ENCODE results near the gene ABLIM2. TPM values are rescaled to one million over a fixed set of nuclear protein-coding genes. Genes with fewer than 3 reads are reported as not detected.
"Not testable (repeated sequence)": the region's sequence is repeated elsewhere in the genome, so short reads cannot be mapped to it uniquely, and the experiment has no call there.

ABLIM2 gene
- total RNA-seq, 1 experiment from 2014 or later: 2.3 TPM

DNA sequence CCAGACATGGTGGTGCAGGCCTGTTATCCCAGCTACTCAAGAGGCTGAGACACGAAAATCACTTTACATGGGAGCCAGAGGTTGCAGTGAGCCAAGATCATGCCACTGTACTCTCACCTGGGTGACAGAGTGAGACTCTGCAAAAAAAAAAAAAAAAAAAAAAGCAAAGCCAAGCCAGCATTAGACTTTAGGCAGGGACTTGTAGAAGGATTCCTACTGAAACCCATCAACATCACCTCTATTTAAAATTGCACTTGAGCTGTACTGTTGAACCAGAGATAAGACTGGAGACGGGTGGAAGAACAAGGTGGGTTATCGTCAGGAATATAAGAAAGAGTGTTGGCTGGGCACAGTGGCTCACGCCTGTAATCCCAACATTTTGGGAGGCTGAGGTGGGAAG lies 203.2 kb downstream of the ABLIM2 start:
- no peak for DNase-seq (ENCODE audit: extremely low read depth, low read depth)

DNA sequence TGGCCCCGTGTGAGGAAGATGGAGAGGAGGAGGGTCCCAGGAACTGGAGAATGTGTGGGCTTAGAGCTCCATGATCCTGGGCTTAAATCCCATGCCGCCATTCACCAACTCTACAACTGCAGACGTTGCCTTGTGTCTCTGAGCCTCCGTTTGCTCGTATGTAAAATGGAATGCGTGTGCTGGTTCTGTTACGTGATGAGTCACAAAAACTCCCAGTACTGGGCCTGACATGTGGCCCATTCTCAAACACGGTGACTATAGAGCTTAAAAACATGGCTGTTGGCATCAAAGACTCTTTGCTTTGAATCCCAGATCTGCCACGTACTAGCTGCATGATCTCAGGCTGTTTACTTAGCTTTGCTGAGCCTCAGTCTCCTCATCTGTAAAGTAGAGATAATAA lies 206.0 kb downstream of the ABLIM2 start:
- no peak for DNase-seq (ENCODE audit: extremely low read depth, low read depth)

DNA sequence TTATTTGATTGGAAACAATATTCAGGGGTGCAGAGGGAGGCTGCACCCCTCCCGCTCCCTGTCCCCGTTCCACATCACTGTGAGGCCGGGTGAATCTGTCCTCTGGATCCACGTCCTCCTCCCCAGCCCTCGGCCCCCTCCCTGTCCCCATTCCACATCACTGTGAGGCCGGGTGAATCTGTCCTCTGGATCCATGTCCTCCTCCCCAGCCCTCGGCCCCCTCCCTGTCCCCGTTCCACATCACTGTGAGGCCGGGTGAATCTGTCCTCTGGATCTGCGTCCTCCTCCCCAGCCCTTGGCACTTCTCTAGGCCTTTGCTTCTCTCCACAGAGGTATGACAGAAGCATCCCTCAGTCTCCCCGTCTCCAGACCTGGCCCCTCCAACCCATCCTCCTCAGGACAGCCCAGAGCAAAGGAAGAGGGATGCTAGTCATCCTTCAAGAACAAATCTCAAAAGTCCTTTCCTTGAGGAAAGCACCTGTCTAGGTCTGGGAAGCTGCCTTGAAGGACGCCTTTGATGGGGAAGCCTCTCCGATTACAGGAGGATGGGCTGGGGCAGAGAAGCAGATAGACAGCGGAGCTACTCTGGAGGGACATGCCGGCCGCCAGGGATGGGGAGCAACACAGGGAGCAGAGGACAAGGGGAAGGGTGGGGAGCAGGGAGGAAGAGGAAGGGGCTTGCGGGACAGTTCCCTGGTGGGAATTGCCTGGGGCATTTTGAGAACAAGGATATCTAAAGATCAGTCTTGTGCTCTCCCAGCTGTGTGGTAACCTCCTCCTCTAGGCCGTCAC lies 208.1 kb downstream of the ABLIM2 start:
- no peak for DNase-seq (ENCODE audit: extremely low read depth, low read depth)

DNA sequence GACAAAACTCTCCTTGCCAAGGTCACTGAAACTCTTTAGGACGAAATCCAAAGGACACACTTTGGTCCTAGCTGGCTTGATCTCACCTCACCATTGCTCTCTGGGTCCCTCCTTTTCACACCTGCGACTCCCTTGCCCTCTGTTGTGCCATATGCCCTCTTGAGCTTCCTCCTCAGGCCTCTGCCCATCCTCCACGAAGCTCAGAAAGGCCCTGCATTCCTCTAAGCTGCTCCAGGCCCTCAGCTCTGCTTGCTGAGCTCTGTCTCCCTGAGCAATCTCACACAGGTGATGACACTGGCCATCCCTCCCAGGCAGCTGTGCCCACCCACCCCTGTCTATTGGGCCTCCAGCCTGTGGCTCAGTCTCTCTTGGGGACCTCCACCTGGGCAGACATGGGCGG lies 208.9 kb downstream of the ABLIM2 start:
- no peak for DNase-seq (ENCODE audit: extremely low read depth, low read depth)

DNA sequence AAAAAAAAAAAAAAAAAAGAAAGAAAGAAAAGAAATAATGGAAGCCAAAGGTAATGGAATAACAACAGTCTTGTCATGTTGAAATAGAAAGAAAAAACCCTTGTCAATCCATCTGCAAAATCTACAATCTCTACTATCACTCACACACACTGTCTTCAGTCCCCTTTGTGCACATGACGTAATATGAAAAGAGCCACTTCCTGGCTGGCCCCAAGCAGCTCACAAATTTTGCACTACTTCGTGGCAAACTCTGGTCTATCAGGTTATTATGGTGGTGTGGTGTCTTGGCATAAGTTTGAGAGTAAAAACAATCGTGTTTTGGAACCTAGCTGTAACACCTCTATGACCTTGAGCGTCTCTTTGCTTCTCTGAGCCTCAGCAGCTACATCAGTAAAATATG lies 210.7 kb downstream of the ABLIM2 start:
- no peak for DNase-seq (ENCODE audit: extremely low read depth, low read depth)

DNA sequence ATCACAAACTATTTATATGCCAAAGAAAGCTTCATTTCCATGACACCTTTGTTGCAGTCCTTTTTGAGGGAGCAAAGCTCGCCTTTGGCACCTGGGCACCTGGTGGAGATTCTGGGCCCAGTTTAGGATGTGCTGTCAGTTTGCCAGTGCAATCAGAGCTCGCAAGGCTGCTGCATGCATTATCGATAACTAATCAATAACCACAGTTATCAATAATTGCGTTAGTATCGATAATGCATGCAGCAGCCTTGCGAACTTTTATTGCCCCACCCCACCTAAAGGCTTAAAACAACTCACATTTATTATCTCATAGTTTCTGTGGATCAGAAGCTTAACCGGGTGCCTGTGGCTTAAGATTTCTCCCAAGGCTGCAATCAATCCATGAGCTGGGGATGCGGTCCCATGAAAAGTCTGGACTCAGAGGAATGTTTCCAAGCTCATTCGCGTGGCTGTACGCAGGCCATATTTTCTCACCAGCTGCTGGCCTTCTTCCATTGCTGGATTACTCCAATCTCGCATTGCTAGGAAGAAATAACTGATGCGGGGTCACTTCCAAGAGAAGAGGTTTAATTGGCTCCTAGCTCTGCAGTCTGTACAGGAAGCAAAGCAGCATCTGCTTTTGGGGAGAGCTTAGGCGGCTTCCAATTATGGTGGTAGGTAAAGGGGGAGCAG lies 212.8 kb downstream of the ABLIM2 start:
- no peak for DNase-seq (ENCODE audit: extremely low read depth, low read depth)

DNA sequence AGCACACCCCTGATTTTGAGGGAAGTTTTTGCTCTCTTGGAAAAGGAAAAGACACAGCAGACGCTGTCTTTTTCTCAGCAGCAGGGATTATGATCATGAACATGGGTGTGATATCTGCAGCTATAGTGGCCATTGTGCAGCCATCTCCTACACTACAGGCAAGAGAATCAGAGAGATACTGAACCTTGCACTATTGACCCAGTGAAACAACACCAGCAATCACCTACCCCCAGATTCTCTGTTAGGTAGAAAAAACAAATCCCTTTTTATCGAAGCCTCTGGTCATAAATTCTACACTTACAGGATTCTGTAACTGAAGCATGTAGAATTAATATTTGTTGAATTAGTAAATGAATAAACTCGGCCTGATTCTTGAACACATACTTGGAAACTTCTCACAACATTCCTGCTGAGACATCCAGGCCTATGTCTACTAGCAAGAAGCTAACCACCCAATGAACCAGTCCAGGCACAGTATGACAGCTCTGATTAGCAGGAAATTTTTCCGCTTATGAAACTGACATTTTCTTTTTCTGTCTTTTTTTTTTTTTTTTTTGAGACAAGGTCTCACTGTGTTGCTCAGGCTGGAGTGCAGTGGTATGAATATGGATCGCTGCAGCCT lies 213.9 kb downstream of the ABLIM2 start:
- DNase-seq (ENCODE audit: extremely low read depth, low read depth): no peak

DNA sequence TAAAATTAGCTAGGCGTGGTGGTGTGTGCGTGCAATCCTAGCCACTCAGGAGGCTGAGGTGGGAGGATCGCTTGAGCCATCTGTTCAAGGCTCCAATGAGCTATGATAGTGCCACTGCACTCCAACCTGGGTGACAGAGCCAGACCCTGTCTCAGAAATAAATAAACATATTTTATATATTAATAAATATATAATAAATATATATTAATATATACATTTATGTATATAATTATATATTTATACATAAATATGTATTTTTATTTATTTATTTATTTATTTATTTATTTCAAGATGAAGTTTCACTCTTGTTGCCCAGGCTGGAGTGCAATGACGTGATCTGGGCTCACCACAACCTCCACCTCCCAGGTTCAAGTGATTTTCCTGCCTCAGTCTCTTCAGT lies 214.9 kb downstream of the ABLIM2 start:
- not testable (repeated sequence) for DNase-seq (ENCODE audit: extremely low read depth, low read depth)

DNA sequence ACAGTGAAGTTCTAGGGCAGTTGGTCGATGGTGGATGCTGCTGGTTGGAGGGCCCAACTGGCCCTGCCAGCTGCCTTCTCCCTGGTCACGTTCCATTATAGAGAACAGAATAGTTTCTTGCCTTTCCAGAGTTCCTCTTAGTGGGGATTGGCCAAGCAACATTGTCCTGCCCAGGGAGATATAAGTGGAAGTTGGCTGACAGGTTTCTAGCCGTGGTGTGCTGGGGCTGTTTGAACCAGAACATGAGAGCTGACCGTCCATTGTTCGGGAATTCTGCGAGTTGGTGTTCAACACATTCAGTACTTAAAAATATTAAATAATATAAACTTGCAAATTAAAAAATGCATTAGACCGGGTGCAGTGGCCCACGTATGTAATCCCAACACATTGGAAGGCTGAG lies 215.4 kb downstream of the ABLIM2 start:
- DNase-seq (ENCODE audit: extremely low read depth, low read depth): no peak

DNA sequence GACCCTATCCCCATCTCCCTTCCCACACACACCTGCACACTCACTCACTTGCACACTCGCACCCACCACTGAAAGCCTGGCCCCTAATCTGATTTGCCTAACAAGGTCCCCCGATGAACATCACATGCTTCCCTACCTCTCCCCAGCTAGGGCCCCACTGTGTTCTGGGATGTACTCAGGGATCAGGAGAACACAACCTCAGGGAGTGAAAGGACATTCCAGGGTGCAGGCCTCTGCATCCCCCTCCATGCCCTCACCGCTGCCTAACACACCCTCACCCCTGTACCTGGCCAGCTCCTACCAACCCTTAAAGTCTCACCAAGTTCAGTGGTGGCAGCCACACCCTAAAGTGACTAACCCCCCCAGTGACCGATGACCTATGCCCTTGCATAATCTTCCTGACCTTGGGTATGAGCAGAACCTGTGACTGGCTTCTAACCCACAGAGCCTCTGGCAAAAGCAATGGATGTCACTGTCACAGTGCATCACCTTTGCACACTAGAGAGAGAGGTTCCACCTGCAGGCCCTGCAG lies 216.6 kb downstream of the ABLIM2 start:
- no peak for DNase-seq (ENCODE audit: extremely low read depth, low read depth)

DNA sequence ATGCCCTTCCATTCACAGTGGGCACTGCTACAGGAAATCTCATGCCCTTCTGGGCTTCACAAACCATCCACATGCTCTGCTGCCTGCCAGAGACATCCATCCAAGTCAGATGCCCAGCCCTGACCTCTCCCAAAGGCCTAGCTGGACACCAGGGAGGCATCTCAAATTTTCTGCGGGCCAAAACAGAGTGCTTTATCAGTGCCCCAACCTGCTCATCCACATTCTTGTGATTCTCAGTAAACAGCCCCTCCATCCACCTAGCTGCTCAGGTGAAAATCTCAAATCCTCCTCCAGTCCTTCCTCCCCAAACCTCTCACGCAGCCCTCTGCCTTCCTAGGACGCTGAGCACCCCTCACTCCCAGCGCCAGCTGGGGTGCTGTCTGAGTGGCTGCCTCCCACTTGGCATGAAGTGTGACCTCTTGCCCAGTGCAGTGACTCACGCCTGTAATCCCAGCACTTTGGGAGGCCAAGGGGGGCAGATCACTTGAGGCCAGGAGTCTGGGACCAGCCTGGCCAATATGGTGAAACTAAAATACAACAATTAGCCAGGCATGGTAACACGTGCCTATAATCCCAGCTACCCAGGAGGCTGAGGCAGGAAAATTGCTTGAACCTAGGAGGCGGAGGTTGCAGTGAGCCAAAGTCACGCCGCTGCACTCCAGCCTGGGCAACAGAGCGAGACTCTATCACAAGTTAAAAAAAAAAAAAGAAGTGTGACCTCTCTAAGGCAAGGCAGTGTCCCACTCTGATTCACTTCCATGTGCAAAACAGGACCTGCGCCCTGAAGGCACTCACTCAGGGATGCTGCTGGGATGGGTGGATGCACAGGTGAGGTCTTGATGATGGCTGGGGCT lies 217.3 kb downstream of the ABLIM2 start:
- no peak for DNase-seq (ENCODE audit: extremely low read depth, low read depth)

DNA sequence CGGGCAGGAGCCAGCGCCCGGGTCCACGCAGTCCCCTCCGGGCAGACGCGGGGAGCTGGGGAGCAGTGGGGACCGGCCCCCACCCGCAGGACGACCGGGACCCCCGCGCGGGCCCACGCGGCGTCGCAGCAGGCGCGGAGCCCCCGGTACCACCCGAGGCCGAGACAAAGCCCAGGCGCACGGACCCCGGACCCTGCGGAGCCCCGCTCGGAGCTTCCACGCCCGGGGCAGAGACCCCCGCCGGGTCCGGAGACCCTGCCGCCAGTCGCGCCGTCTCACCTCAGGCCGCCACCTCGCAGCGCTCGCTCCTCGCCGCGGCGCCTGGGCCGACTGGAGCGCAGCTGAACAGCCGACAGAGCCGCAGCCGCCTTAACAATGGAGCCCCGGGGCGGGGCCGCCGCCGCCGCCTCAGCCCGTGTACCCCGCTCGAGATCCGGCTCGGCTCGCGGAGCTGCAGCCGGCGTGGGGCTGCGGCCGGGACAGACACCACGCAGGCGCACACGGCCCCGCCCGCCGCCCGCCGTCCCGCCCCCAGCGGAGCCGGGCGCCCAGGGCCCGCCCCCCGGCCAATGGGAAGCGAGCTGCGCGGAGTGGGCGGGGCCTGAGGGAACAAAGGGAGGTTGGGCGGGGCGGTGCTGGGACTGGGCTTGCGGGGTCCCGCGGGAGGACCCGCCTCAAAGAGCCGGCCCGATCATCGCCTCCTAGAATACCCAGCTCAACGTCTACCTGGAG lies 219.1 kb downstream of the ABLIM2 start, which contains the start of gene AFAP1:
Gene AFAP1 (minus strand): TSS at position 485 of the 732 bp plus-strand sequence. CDS start 67,783 bp downstream, outside the sequence.
- peak; percentile 67 for DNase-seq (ENCODE audit: extremely low read depth, low read depth)

DNA sequence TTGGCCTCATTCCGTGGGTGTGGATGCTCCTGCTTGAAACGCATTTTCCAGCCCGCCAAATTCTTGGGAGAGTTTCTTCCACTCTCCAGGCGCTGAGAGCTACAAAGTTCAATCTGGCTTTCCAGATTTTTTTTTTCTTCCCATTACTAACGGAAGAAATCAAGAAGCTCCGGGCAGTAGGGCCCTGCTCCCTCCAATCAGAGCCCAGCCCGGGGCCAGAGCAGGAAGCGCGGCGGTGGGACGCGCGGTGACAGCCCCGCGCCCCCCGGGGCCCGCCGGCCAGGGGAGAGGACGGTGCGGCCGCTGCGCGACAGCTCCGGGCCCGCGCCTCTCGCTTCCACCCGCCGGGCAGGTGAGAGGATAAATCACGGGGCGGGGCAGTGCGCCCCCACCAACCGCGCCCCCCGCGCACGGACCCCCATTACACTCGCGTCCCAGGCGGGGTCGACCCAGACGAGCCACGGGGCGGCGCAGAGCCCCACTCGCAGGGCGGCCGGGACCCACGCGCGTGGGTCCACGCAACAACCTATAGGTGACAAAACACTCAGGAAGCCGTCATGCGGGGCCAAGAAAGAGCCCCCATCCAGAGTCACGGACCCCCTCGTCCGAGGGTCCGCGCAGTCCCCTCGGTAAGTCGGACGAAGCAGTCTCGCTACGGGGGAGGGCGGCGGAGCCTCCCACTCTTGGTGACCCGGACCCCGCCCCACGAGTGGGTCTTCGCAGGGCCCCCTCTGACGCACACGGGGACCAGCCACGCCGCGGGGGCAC lies 219.8 kb downstream of the ABLIM2 start:
- no peak for DNase-seq (ENCODE audit: extremely low read depth, low read depth)

DNA sequence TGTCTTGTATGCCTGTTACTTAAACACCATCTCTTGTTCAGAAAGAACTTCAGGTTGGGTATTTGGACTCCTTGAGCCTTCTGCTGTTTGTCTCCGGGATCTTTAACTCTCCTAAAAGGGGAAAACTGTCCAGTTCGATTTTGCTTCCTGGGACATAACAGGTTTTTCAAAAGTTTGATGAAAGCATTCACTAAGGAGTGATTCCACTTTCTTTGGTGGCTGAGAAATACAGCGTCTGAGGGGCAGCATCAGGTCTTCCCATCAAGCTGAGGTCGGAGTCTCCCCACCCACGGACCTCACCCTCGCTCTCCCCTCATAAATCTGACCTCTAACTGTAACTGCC lies 220.4 kb downstream of the ABLIM2 start:
- DNase-seq (ENCODE audit: extremely low read depth, low read depth): no peak

DNA sequence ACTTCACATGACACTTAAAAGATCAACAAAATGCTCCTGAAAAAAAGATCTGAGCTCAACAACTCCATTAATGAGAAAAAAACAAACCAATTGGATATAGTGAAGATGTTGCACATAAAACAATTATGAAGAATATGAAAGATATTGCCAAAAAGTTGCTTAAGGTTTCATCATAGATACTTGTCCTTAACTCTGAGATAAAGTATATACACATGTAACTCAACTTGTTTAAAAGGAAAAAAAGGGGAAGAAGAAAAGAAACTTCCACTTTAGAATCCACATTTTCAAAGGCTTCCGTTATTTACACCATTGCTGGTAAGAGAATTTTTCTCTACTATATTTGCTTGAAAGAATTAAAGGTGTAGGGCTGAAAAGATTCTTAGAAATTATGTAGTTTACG lies 221.6 kb downstream of the ABLIM2 start:
- DNase-seq (ENCODE audit: extremely low read depth, low read depth): no peak

DNA sequence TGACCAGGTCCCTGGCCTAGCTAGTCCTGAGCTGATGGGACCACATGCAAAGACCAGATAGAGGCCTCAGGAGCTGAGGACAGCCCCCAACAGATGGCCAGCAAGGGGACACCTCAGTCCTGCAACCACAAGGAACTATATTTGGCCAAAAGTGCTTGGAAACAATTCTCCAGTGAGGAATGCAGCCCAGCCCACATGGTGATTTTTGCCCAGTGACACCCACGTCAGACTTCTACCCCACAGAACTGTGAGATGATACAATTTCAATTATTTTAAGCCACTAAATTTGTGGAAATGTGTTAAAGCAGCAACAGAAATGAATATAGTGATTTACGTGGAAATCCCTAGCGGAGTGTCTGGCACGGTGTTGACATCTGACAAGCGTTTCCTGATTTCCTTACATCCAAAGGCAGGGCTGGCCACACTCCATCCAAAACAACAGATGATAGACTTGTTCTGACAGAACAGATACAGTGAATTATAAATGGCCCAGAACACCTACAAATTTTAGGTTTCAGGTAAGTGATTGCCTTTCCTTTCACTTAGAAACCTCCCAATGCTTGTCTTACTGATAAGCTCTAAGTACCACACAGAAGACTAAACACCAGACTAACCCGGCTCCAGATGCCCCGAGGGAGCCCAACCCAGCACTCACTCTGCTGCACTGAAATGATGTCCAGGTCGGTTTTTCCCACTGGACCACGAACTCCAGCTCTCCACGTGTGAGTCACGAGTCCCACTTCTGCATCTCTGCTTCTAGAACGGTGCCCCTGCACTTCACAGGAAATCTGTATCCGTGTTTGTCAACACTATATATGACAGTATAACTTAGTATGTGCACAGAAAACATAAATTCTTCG lies 224.7 kb downstream of the ABLIM2 start:
- DNase-seq (ENCODE audit: extremely low read depth, low read depth): no peak

DNA sequence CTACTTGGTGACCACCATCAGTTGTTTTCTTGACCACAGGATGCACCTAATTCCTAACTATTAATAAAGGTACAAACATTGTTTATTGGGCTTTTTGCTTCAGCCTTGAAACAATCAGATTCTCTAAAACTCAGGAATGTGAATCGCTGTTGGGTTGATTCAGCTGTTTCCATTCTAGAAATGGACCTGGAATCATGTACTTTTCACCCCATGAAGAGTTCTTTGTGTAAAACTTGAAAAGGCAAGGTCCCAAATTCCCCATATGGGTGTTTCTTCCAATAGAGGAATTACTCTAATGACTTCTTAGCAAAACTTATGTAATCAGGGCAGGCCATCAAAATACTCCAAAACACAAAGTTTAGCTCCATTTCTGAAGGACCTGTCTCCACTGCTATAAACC lies 226.3 kb downstream of the ABLIM2 start:
- no peak for DNase-seq (ENCODE audit: extremely low read depth, low read depth)

All from NCI-H460 (cell line).